H1 (cell line): ENCODE data around the gene GADD45B. TPM values are rescaled to one million over a fixed set of nuclear protein-coding genes. Genes with fewer than 3 reads are reported as not detected.
A peak's percentile ranks its signal among the peaks of the same experiment; 100 is the strongest.

Source experiments
- BACH1 ChIP-seq: IDR thresholded peaks from 2 replicates; pipeline ENCODE4 v1.6.1; 2012; ENCODE audit warnings: low read length, improper control_type of control experiment
- CEBPB ChIP-seq: IDR thresholded peaks from 2 replicates; pipeline ENCODE4 v1.6.1; 2012; ENCODE audit warnings: low read depth, low read length
- CREB1 ChIP-seq: IDR thresholded peaks from 2 replicates; pipeline ENCODE4 v1.6.1; 2012; ENCODE audit warnings: inconsistent platforms
- EGR1 ChIP-seq: IDR thresholded peaks from 2 replicates; pipeline ENCODE4 v1.6.1; 2011; ENCODE audit warnings: low read depth, low read length, borderline replicate concordance
- GABPA ChIP-seq: IDR thresholded peaks from 2 replicates; pipeline ENCODE4 v1.6.1; 2011; ENCODE audit warnings: mild to moderate bottlenecking, low read length, moderate library complexity, borderline replicate concordance; ENCODE audit not compliant: insufficient read depth
- HDAC2 ChIP-seq, 2 experiments: fragments of 300-600 bp in 1 of 2; sonication (generic) in 1 of 2; IDR thresholded peaks; 2 replicates each; pipeline ENCODE4 v1.6.1; 2011 to 2012; ENCODE audit warnings: low read depth in 2 of 2, low read length in 2 of 2, mild to moderate bottlenecking in 2 of 2, moderate library complexity in 2 of 2, borderline replicate concordance in 1 of 2, inconsistent platforms in 1 of 2
- JUND ChIP-seq: IDR thresholded peaks from 2 replicates; pipeline ENCODE4 v1.6.1; 2011; ENCODE audit warnings: mild to moderate bottlenecking, improper control_type of control experiment, low read length
- KDM4A ChIP-seq: IDR thresholded peaks from one replicate; pipeline ENCODE4 v1.7.1; 2012; ENCODE audit warnings: low read depth, mild to moderate bottlenecking, moderate library complexity, low read length, inconsistent platforms; ENCODE audit not compliant: severe bottlenecking
- NRF1 ChIP-seq: IDR thresholded peaks from 2 replicates; pipeline ENCODE4 v1.6.1; 2011; ENCODE audit warnings: mild to moderate bottlenecking, low read depth, low read length, improper control_type of control experiment
- POLR2A ChIP-seq, 2 experiments: IDR thresholded peaks; 1 replicate in 1 of 2; 2 replicates in 1 of 2; pipeline ENCODE4 v1.6.1; 2011; ENCODE audit warnings: low read depth in 2 of 2, low read length in 2 of 2, mild to moderate bottlenecking in 2 of 2; ENCODE audit errors: control extremely low read depth in 1 of 2
- POLR2AphosphoS5 ChIP-seq: IDR thresholded peaks from 2 replicates; pipeline ENCODE4 v1.6.1; 2011; ENCODE audit warnings: low read depth, low read length
- RBBP5 ChIP-seq: IDR thresholded peaks from 2 replicates; pipeline ENCODE4 v1.7.1; 2012; ENCODE audit warnings: low read depth, mild to moderate bottlenecking, inconsistent platforms, low read length, moderate library complexity, borderline replicate concordance
- SP1 ChIP-seq: IDR thresholded peaks from 2 replicates; pipeline ENCODE4 v1.6.1; 2011; ENCODE audit warnings: low read depth, low read length
- TAF1 ChIP-seq: IDR thresholded peaks from 2 replicates; pipeline ENCODE4 v1.6.1; 2011; ENCODE audit warnings: mild to moderate bottlenecking, low read depth, low read length
- TAF7 ChIP-seq: optimal IDR thresholded peaks from 2 replicates; pipeline ENCODE3; 2011; ENCODE audit warnings: low read depth, mild to moderate bottlenecking, inconsistent platforms, low read length, moderate library complexity, borderline replicate concordance
- TBP ChIP-seq: IDR thresholded peaks from 2 replicates; pipeline ENCODE4 v1.6.1; 2011; ENCODE audit warnings: low read depth, low read length, improper control_type of control experiment
- YY1 ChIP-seq: IDR thresholded peaks from 2 replicates; pipeline ENCODE4 v1.6.1; 2011; ENCODE audit warnings: low read depth, mild to moderate bottlenecking, low read length
- polyA plus RNA-seq, 7 experiments: library from polyadenylated mRNA; depleted of rRNA in 3 of 7; stranded (reverse) in 5 of 7; unstranded in 2 of 7; fragments of >200 nt in 5 of 7; fragments of 200-250 nt in 2 of 7; gene quantifications; 1 replicate in 5 of 7; 2 replicates in 1 of 7; 4 replicates in 1 of 7; pipeline versions ENCODE4 v1.2.1 to v1.2.3, GENCODE V29; 2011 to 2013; ENCODE audit warnings: missing spikeins in 2 of 7, mixed read lengths in 2 of 7
- total RNA-seq: library from RNA; stranded (reverse); fragmentation: NEBNext Ultra II Directional; extraction: Animal tissue kit (Norgen Biotek cat#: 25700); gene quantifications from 2 replicates; pipeline ENCODE4 v1.2.1, GENCODE V29; 2021
- TF ChIP-seq, protein P1 (sequence below), 3 experiments: IDR thresholded peaks; 1 replicate in 2 of 3; 2 replicates in 1 of 3; pipeline versions ENCODE4 v1.5.1 to v1.6.1; 2011; ENCODE audit warnings: low read length in 3 of 3, mild to moderate bottlenecking in 3 of 3, inconsistent platforms in 2 of 3, low read depth in 1 of 3, moderate library complexity in 1 of 3; ENCODE audit not compliant: insufficient read depth in 1 of 3; ENCODE audit errors: control extremely low read depth in 1 of 3

The GADD45B gene
- total and polyA plus RNA-seq, 2 of the 8 experiments (the other 6 are each of a cell fraction or from before 2014, with no cell fraction given), result 7.4 to 11.4 TPM

DNA sequence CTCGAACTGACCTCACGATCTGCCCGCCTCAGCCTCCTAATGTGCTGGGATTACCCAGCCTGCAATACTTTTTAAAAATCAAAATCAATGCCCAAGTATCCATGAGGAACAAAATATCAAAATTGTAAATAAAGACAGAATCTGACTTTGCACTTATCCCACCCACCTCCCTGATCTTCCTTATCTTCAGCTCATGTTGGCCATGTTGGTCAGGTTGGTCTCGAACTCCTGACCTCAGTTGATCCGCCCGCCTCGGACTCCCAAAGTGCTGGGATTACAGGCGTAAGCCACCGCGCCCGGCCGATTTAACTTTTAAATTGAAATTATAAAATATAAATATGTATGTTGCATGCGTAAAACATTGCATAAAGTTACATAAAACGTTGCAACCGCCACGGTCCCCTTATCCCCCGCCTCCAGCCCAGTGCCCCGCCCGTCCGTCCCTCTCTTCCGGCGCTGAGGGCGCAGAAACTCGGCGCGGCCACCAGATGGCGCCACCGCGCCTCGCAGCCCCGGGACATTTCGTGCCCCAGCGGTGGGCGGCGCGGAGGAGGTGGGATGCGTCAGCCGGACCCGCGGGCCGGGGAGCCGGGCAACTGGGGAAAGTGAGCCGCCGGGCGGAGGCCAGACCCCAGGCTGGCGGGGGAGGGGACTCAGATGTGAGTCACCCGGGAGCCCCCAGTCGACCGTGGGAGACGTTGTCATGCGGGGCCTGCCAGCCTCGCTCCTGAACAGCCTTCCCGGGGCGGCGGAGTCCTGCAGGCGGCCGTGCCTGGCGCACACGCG is 1.5 kb upstream of the GADD45B start (continued):
- TF ChIP-seq GABPA (peak; percentile 64; the same call in 1 of the 2 replicates), POLR2A (IDR thresholded peaks at IDR 0.05; ENCODE audit: control extremely low read depth in 1 of 2, low read depth in 2 of 2, low read length in 2 of 2) (no peak), JUND (peak; percentile 79), POLR2AphosphoS5 (no peak), SP1 (0 out of 2 replicates have a peak, but pooled peaks have one; percentile 13), KDM4A (no peak), BACH1 (peak; percentile 64; the same call in 1 of the 2 replicates), TAF7 (peak; percentile 57), NRF1 (no peak), CEBPB (no peak), RBBP5 (no peak), TBP (0 out of 2 replicates have a peak, but pooled peaks have one; percentile 11), YY1 (0 out of 2 replicates have a peak, but pooled peaks have one; percentile 20), HDAC2 (IDR thresholded peaks at IDR 0.05; ENCODE audit: borderline replicate concordance in 1 of 2, low read depth in 2 of 2, low read length in 2 of 2) (0 out of 4 replicates have a peak, but pooled peaks of 1 of the 2 experiments have one; percentile 62), CREB1 (peak; percentile 59; the same call in 1 of the 2 replicates), EGR1 (peak; percentile 52; the same call in 1 of the 2 replicates), TAF1 (0 out of 2 replicates have a peak, but pooled peaks have one; percentile 14)
- TF ChIP-seq, protein P1, sequence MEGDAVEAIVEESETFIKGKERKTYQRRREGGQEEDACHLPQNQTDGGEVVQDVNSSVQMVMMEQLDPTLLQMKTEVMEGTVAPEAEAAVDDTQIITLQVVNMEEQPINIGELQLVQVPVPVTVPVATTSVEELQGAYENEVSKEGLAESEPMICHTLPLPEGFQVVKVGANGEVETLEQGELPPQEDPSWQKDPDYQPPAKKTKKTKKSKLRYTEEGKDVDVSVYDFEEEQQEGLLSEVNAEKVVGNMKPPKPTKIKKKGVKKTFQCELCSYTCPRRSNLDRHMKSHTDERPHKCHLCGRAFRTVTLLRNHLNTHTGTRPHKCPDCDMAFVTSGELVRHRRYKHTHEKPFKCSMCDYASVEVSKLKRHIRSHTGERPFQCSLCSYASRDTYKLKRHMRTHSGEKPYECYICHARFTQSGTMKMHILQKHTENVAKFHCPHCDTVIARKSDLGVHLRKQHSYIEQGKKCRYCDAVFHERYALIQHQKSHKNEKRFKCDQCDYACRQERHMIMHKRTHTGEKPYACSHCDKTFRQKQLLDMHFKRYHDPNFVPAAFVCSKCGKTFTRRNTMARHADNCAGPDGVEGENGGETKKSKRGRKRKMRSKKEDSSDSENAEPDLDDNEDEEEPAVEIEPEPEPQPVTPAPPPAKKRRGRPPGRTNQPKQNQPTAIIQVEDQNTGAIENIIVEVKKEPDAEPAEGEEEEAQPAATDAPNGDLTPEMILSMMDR (IDR thresholded peaks at IDR 0.05; ENCODE audit: control extremely low read depth in 1 of 3, insufficient read depth in 1 of 3, low read depth in 1 of 3, low read length in 3 of 3), result peak; percentile 83 to 98 (median 85)
